Right lung (tissue), 5 donors: ENCODE results near the gene ICE2. TPM values are rescaled to one million over a fixed set of nuclear protein-coding genes. Genes with fewer than 3 reads are reported as not detected.
"Not testable (repeated sequence)": the region's sequence is repeated elsewhere in the genome, so short reads cannot be mapped to it uniquely, and the experiment has no call there.

ENCODE experiments used
- DNase-seq, 2 donors: peaks; one replicate each; pipeline ENCODE4 v3.0.0-alpha.2; 2013
- polyA plus RNA-seq, 5 donors: library from polyadenylated mRNA; unstranded; fragments of 120-200 nt; gene quantifications; one replicate each; pipeline versions ENCODE4 v1.2.1 to v1.2.3, GENCODE V29; 2013; ENCODE audit warnings: inconsistent platforms in 1 of 5, low replicate concordance in 1 of 5; ENCODE audit not compliant: insufficient read length in 5 of 5, insufficient read depth in 1 of 5

The ICE2 gene
- polyA plus RNA-seq, 5 donors, result 63.3 to 104 (median 88.5) TPM

DNA sequence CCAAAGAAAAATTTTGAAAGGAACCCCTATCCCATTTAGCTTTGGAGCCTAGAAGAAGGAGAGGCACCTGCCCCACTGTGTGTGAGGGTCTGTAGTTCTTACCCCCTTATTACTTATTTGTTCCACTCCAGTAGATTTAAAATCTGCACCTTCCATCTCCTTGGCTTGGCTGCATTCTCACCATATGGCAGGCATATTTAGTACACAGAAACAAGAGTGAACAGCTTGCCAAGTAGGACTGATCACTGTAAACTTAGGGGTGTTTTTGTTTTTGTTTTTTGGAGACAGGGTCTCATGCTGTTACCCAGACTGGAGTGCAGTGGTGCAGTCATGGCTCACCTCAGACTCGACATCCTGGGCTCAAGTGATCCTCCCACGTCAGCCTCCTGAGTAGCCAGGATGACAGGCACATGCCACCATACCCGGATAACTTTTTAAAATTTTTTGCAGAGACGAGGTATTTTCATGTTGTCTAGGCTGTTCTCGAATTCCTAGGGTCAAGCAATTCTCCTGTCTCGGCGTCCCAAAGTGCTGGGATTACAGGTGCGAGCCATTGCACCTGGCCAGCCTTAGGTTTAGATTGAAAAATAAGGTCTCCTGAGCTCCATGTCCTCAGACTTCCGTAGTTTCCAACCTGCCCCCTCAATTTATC, 67.0 kb downstream of the ICE2 start:
- DNase-seq, result no peak

GRCh38 chr15:60410350-60410749, 68.6 kb downstream of the ICE2 start:
- DNase-seq, result not testable (repeated sequence)

DNA sequence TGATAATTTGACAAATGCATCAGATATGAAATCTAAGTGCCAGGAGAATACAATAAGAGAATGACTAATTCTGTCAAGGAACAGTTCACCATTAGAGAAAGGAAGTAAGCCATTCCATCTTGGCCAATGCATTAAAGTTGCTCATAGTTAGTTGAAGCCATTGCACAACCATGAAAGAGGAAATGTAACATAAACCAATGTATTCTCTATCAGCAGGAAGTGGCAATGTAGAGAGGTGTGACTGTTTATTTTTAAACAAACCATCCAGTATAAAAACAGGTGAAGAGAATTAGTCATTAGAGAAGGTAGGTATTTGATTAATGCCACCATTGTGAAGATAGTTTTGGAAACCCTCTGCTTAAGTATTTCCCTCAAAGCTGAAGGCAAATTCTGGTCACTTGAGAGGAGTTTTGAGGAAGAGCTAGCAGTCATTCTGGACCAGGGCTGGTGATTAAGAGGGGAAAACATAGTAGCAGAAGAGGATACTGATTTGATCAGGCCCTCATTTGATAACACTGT, 70.4 kb downstream of the ICE2 start:
- DNase-seq, result no peak

- DNase-seq, result no peak
Observed at GRCh38 chr15:60407415-60407805, 71.5 kb downstream of the ICE2 start.

- no peak for DNase-seq
Observed at GRCh38 chr15:60406513-60407414, 72.2 kb downstream of the ICE2 start.

- no peak for DNase-seq
Observed at GRCh38 chr15:60405399-60405798, 73.5 kb downstream of the ICE2 start.

- DNase-seq, result not testable (repeated sequence)
Observed at GRCh38 chr15:60404351-60404750, 74.6 kb downstream of the ICE2 start.

DNA sequence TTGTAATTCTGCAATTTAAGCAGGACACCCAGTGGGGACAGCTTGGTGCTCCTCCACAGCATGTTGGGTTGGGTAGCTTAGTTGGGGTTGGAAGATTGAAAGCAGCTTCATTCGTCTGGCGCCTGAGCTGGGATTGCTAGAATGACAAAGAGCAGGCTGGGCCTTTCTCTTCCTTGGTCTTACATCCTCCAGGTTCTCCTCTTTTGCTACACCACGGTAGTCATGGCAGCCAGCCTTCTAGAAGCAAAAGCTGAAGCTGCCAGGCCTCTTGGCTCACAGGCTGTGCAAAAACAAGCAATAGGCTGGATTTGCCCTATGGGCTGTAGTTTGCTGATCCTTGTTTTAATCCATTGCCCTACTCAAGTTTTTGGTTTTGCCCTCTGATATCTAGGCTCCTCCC, 78.0 kb downstream of the ICE2 start:
- DNase-seq, result no peak

GRCh38 chr15:60399931-60400330, 79.0 kb downstream of the ICE2 start:
- no peak for DNase-seq

DNA sequence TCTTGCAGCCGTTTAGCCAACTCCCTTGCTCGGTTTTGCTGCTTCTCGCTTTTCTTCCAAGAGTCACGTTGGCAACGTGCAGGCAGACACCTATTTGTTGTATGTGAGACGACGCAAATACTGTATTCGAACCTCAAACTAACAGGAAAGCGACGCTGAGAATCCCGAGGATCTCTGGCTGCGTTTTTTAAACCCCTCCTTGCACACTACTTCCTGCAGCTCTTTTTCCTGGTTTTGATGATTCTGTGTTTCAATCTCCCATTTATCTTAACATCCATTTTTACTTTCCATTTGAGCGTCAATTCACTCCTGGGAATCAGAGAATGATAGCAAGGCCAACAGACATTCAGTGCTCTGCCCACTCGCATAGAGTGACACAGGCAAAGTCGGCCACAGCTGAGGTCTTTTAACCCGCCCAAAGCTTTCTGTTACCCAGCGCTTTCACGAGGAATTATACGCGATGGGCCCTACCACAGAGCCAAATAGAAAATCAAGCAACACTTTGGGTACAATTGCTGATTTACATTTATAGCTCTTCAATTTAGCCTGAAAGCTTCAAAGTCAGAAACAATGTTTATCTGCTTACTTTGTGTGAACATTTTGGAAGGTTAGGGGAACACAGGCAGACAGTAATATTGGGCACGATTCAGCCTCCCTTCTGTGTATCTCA, 79.6 kb downstream of the ICE2 start:
- no peak for DNase-seq

- peak; percentile 74 to 75 for DNase-seq
Observed at GRCh38 chr15:60397772-60398445, 81.0 kb downstream of the ICE2 start, which contains the start of gene ANXA2. ANXA2 (minus strand) TSS chr15:60397986; CDS start chr15:60386075, 11,911 bp downstream.

GRCh38 chr15:60396958-60397771, 81.8 kb downstream of the ICE2 start:
- DNase-seq, result peak in 1 of 2 donors; percentile 57

DNA sequence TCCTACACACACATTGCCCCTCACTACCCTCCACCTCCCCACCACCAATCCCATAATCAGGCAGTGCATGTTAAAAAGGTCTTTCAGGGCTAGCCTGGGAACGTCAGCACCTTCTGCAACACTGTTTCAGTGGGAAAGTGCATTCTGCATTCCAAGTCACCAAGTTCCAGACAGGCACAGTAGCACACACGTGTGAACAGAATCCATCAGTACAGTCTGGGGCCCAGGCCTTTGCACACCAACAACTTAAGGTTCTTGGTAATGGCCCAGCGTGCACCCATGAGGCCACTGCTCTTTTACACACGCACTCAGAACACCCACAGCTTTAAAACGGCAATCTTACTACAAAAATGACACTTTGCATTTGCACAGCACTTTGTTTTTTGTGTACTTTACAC, 82.4 kb downstream of the ICE2 start:
- no peak for DNase-seq

DNA sequence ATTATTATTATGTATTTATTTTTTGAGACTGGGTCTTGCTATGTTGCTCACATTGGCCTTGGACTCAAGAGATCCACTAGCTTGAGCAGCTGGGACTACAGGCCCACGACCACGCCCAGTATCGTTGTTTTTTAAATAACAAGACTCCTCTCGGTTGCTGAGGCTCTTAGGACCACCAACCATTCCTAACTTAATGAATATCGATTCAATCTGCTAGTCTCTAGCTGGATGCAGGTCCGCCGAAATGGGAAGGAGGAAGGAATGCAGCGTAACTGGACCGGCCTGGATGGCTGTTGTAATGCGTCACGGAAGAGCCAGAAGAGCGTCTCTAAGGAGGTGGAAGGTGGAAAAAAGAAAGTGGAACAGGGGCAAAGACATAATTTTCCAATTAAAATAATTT, 82.8 kb downstream of the ICE2 start:
- no peak for DNase-seq

- DNase-seq, result no peak
Observed at GRCh38 chr15:60395276-60396011, 83.5 kb downstream of the ICE2 start.

- no peak for DNase-seq
Observed at GRCh38 chr15:60394689-60395097, 84.2 kb downstream of the ICE2 start.

- DNase-seq, result peak; percentile 85 to 89
Observed at GRCh38 chr15:60392986-60393790, 85.8 kb downstream of the ICE2 start.

GRCh38 chr15:60392601-60392985, 86.3 kb downstream of the ICE2 start:
- DNase-seq, result peak in 1 of 2 donors; percentile 57

GRCh38 chr15:60391722-60392315, 87.1 kb downstream of the ICE2 start:
- no peak for DNase-seq
